Stomach (tissue), 19 donors: ENCODE measurements around the gene GRIA1. TPM values are rescaled to one million over a fixed set of nuclear protein-coding genes. Genes with fewer than 3 reads are reported as not detected.

Experiments used
- DNase-seq, 2 donors: peaks; one replicate each; pipeline versions ENCODE4 v3.0.0 to v3.0.0-alpha.2; 2013 to 2019
- H3K27ac ChIP-seq, 5 donors: fragments of 200-600 bp in 4 of 5; sonication (generic) in 4 of 5; one replicate each; pipeline ENCODE4 v1.5.1; 2013 to 2019; ENCODE audit warnings: mild to moderate bottlenecking in 1 of 5, moderate library complexity in 1 of 5
- H3K27me3 ChIP-seq, 3 donors: fragments of 200-600 bp; sonication (generic); one replicate each; pipeline ENCODE4 v1.5.1; 2017 to 2019; ENCODE audit warnings: mixed run types in 1 of 3
- H3K36me3 ChIP-seq, 4 donors: fragments of 200-600 bp; sonication (generic); 1 replicate in 3 of 4; 2 replicates in 1 of 4; pipeline ENCODE4 v1.5.1; 2016 to 2019
- H3K4me1 ChIP-seq, 4 donors: fragments of 200-600 bp; sonication (generic); one replicate each; pipeline ENCODE4 v1.5.1; 2016 to 2019
- H3K4me3 ChIP-seq, 4 donors: fragments of 200-600 bp; sonication (generic) in 3 of 4; one replicate each; pipeline ENCODE4 v1.5.1; 2016 to 2019; ENCODE audit warnings: mild to moderate bottlenecking in 1 of 4
- H3K9me3 ChIP-seq, 4 donors: fragments of 200-600 bp; sonication (generic); one replicate each; pipeline ENCODE4 v1.5.1; 2016 to 2019
- EP300 ChIP-seq: sonication (generic); formaldehyde crosslinking; IDR thresholded peaks from one replicate; pipeline ENCODE4 v1.6.1; 2017; ENCODE audit warnings: antibody characterized with exemption
- POLR2A ChIP-seq, 4 donors: fragments of 450-650 bp; IDR thresholded peaks; one replicate each; pipeline ENCODE4 v1.6.1; 2016; ENCODE audit warnings: antibody characterized with exemption in 4 of 4, control low read depth in 2 of 4, mild to moderate bottlenecking in 1 of 4, moderate library complexity in 1 of 4
- POLR2AphosphoS5 ChIP-seq, 3 donors: sonication (generic); formaldehyde crosslinking; IDR thresholded peaks; one replicate each; pipeline ENCODE4 v1.6.1; 2016; ENCODE audit warnings: antibody characterized with exemption in 3 of 3
- WGBS, 5 donors: extraction: QIAGEN DNeasy Blood & Tissue Kit in 3 of 5; methylation state at CpG; one replicate each; pipeline versions ENCODE4 v1.1.5 to v1.1.7; 2013 to 2018; 5-methylcytosine and 5-hydroxymethylcytosine counted together
- intact Hi-C: fragments of 100-400 bp; cut with DNase I; formaldehyde crosslinking; loops from one replicate; pipeline ENCODE4 v1.15.1; 2023; ENCODE audit warnings: low total_unique reads
- long read RNA-seq, 10 donors: transcript quantifications; one replicate each; lab custom pipeline, GENCODE V29; 2026
- polyA plus RNA-seq, 3 donors: library from polyadenylated mRNA; stranded (reverse); fragments of 200-250 nt; gene quantifications; one replicate each; pipeline ENCODE4 v1.2.3, GENCODE V29; 2013
- total RNA-seq, 5 donors: library from RNA; depleted of rRNA; stranded (reverse); fragments of >200 nt; gene quantifications; one replicate each; pipeline versions ENCODE4 v1.1.0 to v1.2.3, GENCODE V29; 2014 to 2016
- TF ChIP-seq, protein P1 (sequence below), 7 experiments: fragments of 450-650 bp in 4 of 7; fragments of 200-600 bp in 3 of 7; sonication (generic) in 3 of 7; IDR thresholded peaks; one replicate each; pipeline ENCODE4 v1.5.1; 2016 to 2019; ENCODE audit warnings: antibody characterized with exemption in 7 of 7, control low read depth in 2 of 7, mild to moderate bottlenecking in 1 of 7
- donor health status: healthy with polysubstance abuse.
- donor health status: Bipolar disorder and iron deficiency.
- donor health status: healthy.

GRIA1 gene
- total RNA-seq (1 to 10 TPM in 1 of 5 donors, under 1 TPM in 2, not detected in 2; 0.29 to 2.6 (median 0.29) TPM), polyA plus RNA-seq (under 1 TPM in 2 of 3 donors, not detected in 1; 0.03 to 0.12 TPM)
- long read RNA-seq, donor 1, result 0 reads
- long read RNA-seq, donor 2, result 0 reads
- long read RNA-seq, donor 3, result 0 reads
- long read RNA-seq, donor 4, result 0 reads
- long read RNA-seq, donor 5, result 0 reads
- long read RNA-seq, donor 6, result 0 reads
- long read RNA-seq, donor 7, result 0 reads
- long read RNA-seq, donor 8, result 0 reads
- long read RNA-seq, donor 9, result 0 reads
- long read RNA-seq, donor 10, result 0 reads

DNA sequence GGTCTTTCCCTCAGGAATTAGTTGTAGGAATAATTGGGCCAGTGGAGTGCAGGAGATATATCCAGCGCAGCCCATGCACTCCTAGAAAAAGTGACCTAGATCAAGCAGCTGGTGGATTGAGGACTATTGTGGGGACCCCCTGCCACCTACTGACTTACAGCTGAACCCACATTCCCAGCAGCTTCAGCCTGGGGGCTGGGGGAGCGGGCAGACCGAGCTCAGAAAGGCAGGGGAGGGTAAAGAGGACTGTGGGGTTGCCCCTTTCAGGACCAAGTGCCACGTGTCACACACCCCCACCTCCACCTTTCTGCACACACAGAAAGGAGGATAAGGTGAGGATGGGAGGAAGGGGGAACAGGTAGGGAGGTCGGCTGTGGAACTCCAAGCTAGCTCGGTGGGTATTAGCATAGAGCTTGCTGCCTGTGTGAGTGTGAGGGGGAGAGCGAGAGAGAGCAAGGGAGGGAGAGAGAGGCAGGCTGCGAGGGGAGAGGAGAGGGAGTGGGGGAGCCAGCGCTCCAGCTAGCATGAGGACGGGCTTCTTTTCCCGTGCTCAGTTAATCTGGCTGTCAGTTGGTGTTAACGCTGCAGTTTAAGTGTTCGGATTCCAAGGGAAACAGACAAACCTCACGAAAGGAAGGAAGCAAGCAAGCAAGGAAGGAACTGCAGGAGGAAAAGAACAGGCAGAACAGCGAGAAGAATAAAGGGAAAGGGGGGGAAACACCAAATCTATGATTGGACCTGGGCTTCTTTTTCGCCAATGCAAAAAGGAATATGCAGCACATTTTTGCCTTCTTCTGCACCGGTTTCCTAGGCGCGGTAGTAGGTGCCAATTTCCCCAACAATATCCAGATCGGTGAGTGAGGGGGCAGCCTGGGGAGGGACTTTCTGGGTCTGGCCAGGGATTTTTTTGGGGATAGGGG is at the start of gene GRIA1:
TSS of gene GRIA1 (plus strand) at position 553 of the 920 bp plus-strand sequence.
- intact Hi-C loops, result no loop called here
- H3K27me3 ChIP-seq, result peaks cover 0 to 45% (median 18%) of the 10 kb centered on the region in 3 donors
- peaks cover 0 to 9% (median 4%) of the 10 kb centered on the region in 4 donors for H3K4me1 ChIP-seq
- H3K36me3 ChIP-seq, result no peaks in the 10 kb centered on the region
- H3K9me3 ChIP-seq, result no peaks in the 10 kb centered on the region
- H3K4me3 ChIP-seq, result peak within 1 kb of the TSS in 3 of 4 donors; percentile 0 to 17 (median 10)
- peak in 1 of 2 donors; percentile 60 for DNase-seq
- WGBS, 5 donors, result 9 to 12% (median 10%) methylated on average over 20 of the region's 20 CpGs
- H3K27ac ChIP-seq, result no peak within 1 kb of the TSS
- TF ChIP-seq POLR2AphosphoS5 (IDR thresholded peaks at IDR 0.05) (no peak), EP300 (no peak), POLR2A (IDR thresholded peaks at IDR 0.05) (no peak)
- TF ChIP-seq, protein P1, sequence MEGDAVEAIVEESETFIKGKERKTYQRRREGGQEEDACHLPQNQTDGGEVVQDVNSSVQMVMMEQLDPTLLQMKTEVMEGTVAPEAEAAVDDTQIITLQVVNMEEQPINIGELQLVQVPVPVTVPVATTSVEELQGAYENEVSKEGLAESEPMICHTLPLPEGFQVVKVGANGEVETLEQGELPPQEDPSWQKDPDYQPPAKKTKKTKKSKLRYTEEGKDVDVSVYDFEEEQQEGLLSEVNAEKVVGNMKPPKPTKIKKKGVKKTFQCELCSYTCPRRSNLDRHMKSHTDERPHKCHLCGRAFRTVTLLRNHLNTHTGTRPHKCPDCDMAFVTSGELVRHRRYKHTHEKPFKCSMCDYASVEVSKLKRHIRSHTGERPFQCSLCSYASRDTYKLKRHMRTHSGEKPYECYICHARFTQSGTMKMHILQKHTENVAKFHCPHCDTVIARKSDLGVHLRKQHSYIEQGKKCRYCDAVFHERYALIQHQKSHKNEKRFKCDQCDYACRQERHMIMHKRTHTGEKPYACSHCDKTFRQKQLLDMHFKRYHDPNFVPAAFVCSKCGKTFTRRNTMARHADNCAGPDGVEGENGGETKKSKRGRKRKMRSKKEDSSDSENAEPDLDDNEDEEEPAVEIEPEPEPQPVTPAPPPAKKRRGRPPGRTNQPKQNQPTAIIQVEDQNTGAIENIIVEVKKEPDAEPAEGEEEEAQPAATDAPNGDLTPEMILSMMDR (IDR thresholded peaks at IDR 0.05), result no peak

DNA sequence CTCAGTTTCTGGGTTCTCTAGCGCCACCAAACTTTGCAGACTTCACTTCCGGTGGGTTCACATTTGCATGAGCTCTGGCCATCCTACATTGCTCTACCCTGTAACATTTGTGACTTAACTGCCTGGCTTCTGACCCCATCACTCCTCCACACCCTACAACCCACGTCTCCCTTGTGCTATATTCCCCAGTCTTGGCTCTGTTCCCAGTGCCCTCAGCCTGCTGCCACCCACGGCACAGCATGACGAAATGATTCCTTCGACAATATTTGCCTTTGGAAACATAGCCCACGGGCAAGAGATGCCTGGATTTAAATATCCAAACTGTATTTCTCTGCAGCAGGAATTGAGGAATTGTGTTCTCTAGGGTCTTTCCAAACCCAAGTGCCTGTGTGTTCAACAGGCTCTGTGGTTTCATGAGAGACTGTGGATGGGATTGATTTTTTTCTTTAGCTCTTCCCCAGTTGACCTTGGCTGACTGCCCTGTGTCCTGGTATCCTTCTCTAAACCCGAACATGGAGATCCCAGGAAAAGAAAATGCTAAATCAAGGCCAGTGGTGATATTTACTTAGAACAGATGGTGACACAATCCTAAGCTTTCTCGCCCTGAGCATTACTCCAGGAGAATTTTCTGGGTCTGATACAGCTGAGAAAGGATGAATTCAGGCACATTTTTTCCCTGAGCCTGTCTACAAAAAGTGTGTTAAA is 44.4 kb upstream of the GRIA1 start:
- H3K4me3 ChIP-seq, result no peak overlapping the region
- H3K4me1 ChIP-seq, result peaks cover 0 to 12% (median 8%) of the 10 kb centered on the region in 4 donors
- 21 to 34% (median 26%) methylated on average over 9 of the region's 9 CpGs for WGBS, 5 donors
- H3K27ac ChIP-seq, result peak overlapping the region in 1 of 5 donors; percentile 1
- no peaks in the 10 kb centered on the region for H3K9me3 ChIP-seq
- intact Hi-C loops, result no loop called here
- H3K27me3 ChIP-seq, result no peaks in the 10 kb centered on the region
- TF ChIP-seq, protein P1 (IDR thresholded peaks at IDR 0.05), result no peak
- TF ChIP-seq POLR2AphosphoS5 (IDR thresholded peaks at IDR 0.05), result no peak
- peak; percentile 49 to 65 for DNase-seq
- H3K36me3 ChIP-seq, result no peaks in the 10 kb centered on the region

DNA sequence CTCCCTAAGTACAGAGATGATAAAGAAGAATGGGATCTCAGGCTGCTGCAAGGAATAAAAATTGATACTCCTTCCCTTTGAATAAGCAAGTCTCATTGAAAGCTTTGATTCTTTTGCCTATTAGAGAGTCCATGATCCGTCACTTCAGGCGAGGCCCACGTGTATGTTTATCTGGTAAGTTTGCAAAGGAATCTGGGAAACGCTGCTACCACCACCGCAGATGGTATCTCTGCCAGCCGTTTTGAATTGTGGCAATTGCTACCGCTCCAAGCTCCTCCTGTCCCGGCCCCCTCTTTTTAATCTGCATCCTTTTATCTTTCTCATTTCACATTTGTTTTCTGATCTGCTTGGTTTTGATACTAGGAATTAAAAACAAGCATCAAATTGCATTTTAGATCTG is 42.9 kb upstream of the GRIA1 start:
- intact Hi-C loops, result no loop called here
- WGBS, 5 donors, result 74 to 79% (median 76%) methylated on average over 8 of the region's 8 CpGs

More for the DNA sequence above, 42.9 kb upstream of the GRIA1 start:
- TF ChIP-seq, protein P1 (IDR thresholded peaks at IDR 0.05), result no peak
- TF ChIP-seq EP300 (no peak), POLR2A (IDR thresholded peaks at IDR 0.05) (no peak), POLR2AphosphoS5 (IDR thresholded peaks at IDR 0.05) (no peak)
- Histone ChIP-seq H3K9me3 (no peaks in the 10 kb centered on the region), H3K4me3 (no peak overlapping the region), H3K4me1 (peaks cover 0 to 12% (median 8%) of the 10 kb centered on the region in 4 donors), H3K27me3 (no peaks in the 10 kb centered on the region), H3K27ac (no peak overlapping the region), H3K36me3 (no peaks in the 10 kb centered on the region)
- DNase-seq, result no peak
